ENCODE measurements around the gene AKAP17A.
"Not testable (repeated sequence)": the region's sequence is repeated elsewhere in the genome, so short reads cannot be mapped to it uniquely, and the experiment has no call there.

The AKAP17A gene

DNA sequence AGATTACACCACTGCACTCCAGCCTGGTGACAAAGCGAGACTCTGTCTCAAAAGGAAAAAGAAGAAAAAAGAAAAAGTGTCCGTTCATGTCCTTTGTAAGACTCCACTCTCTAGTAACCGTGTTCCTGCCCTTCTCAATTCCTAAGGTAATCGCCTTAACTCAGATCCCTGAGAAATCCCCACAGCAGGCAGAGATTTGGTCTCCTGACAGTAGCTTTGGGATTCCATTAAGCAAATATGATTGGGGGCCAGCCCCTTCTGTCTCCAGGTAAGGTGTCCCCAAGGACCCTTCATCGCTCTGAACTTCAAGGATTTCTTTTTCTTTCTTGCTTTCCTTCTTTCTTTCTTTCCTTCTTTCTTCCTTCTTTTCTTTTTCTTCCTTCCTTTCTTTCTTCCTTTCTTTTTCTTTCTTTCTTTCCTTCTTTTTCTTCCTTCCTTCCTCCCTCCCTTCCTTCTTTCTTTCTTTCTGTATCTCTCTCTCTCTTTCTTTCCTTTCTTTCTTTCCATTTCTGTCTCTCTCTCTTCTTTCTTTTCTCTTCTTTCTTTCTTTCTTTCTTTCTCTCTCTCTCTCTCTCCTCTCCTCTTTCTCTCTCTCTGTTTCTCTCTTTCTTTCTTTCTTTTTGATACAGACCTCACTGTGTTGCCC is 21.4 kb downstream of the AKAP17A start:
- Histone ChIP-seq H3K4me3 (ENCODE audit: low read depth in 1 of 2, low read length in 2 of 2) (no peak overlapping the region), H3K27ac (ENCODE audit: low read depth, low read length) (no peak overlapping the region), H3K27me3 (ENCODE audit: control insufficient read depth in 1 of 2, insufficient read depth in 2 of 2, low read length in 2 of 2) (no peaks in the 10 kb centered on the region), H3K9me3 (ENCODE audit: low read length) (no peaks in the 10 kb centered on the region), H3K36me3 (ENCODE audit: insufficient read depth, low read length) (no peaks in the 10 kb centered on the region), H3K4me1 (ENCODE audit: insufficient read depth, low read length) (no peaks in the 10 kb centered on the region), H3K9ac (ENCODE audit: low read length) (no peak overlapping the region)

DNA sequence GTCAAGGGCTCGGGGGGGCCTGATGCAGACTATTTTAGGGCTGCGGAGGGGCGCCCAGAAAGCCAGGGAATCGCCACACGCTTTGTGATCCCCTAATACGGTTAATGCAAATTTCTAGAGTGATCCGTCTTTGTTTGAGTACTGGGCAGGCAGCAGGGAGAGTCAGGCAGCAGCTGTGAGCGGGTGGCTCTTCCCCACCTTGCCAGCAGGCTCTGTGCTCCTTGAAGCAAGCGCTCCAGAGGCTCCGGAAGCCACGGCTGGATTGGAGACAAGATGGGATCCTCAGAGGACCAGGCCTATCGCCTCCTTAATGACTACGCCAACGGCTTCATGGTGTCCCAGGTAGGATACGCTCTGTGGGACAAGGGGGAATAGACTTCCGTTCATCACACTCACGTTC is 23.5 kb downstream of the AKAP17A start, which contains the start of gene ASMT:
Gene ASMT, plus strand, starts transcription at position 133 of the 400 bp plus-strand sequence. Its CDS starts 141 bp downstream, at position 274.
- H3K27me3 ChIP-seq (ENCODE audit: control insufficient read depth in 1 of 2, insufficient read depth in 2 of 2, low read length in 2 of 2) = no peaks in the 10 kb centered on the region
- H3K9me3 ChIP-seq (ENCODE audit: low read length) = no peaks in the 10 kb centered on the region
- H3K27ac ChIP-seq (ENCODE audit: low read depth, low read length) = no peak within 1 kb of the TSS
- H3K9ac ChIP-seq (ENCODE audit: low read length) = no peak within 1 kb of the TSS
- H3K4me3 ChIP-seq (ENCODE audit: low read depth in 1 of 2, low read length in 2 of 2) = no peak within 1 kb of the TSS
- no peaks in the 10 kb centered on the region for H3K4me1 ChIP-seq (ENCODE audit: insufficient read depth, low read length)
- no peaks in the 10 kb centered on the region for H3K36me3 ChIP-seq (ENCODE audit: insufficient read depth, low read length)

DNA sequence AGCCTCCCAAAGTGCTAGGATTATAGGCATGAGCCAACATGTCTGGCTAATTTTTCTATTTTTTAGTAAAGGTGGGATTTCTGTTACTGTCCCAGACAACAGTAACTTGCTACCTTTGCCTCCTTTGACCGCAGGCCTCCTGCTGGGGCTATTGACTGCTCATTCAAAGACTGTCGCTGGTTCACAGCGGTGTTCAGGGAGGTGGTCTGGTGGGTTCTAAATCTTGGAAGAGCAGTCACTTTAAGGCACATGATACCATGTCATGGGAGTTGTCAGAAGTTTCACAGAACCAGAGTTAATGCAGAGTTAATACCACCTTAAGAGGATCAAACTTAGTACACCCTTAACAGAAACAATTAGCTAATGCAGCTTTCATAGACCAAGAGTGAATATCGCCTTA is 27.3 kb downstream of the AKAP17A start:
- Histone ChIP-seq H3K4me1 (ENCODE audit: insufficient read depth, low read length) (no peaks in the 10 kb centered on the region), H3K4me3 (ENCODE audit: low read depth in 1 of 2, low read length in 2 of 2) (no peak overlapping the region), H3K9ac (ENCODE audit: low read length) (no peak overlapping the region), H3K27ac (ENCODE audit: low read depth, low read length) (no peak overlapping the region), H3K36me3 (ENCODE audit: insufficient read depth, low read length) (no peaks in the 10 kb centered on the region), H3K27me3 (ENCODE audit: control insufficient read depth in 1 of 2, insufficient read depth in 2 of 2, low read length in 2 of 2) (no peaks in the 10 kb centered on the region), H3K9me3 (ENCODE audit: low read length) (no peaks in the 10 kb centered on the region)

DNA sequence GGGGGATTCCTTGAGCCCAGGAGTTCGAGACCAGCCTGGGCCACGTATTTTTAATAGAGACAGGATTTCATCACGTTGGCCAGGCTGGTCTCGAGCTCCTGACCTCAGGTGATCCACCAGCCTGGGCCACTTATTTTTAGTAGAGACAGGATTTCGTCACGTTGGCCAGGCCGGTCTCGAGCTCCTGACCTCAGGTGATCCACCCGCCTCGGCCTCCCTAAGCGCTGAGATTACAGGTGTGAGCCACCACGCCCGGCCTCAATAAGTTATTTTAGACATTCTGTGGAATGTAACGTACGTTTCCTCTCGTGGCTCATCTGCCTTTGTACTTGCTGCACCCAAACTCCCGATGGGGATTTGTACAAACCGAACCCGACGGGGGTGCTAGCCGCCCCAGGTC is 32.3 kb downstream of the AKAP17A start:
- H3K27ac ChIP-seq (ENCODE audit: low read depth, low read length) = no peak overlapping the region
- H3K4me1 ChIP-seq (ENCODE audit: insufficient read depth, low read length) = no peaks in the 10 kb centered on the region
- H3K27me3 ChIP-seq (ENCODE audit: control insufficient read depth in 1 of 2, insufficient read depth in 2 of 2, low read length in 2 of 2) = no peaks in the 10 kb centered on the region
- H3K9me3 ChIP-seq (ENCODE audit: low read length) = no peaks in the 10 kb centered on the region
- H3K36me3 ChIP-seq (ENCODE audit: insufficient read depth, low read length) = no peaks in the 10 kb centered on the region
- no peak overlapping the region for H3K9ac ChIP-seq (ENCODE audit: low read length)
- no peak overlapping the region for H3K4me3 ChIP-seq (ENCODE audit: low read depth in 1 of 2, low read length in 2 of 2)

DNA sequence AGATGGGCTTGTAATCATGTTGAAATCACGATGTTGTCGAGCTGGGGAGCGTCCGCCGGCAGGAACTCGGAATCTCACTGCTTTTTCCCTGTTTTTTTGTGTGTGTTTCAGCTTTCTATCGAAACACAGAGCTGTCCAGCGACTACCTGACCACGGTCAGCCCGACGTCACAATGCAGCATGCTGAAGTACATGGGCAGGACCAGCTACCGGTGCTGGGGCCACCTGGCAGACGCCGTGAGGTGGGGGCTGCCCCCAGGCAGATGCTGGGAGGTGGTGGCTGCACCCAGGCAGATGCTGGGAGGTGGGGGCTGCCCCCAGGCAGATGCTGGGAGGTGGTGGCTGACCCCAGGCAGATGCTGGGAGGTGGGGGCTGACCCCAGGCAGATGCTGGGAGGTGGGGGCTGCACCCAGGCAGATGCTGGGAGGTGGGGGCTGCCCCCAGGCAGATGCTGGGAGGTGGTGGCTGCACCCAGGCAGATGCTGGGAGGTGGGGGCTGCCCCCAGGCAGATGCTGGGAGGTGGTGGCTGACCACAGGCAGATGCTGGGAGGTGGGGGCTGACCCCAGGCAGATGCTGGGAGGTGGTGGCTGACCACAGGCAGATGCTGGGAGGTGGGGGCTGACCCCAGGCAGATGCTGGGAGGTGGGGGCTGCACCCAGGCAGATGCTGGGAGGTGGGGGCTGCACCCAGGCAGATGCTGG is 32.9 kb downstream of the AKAP17A start:
- H3K9me3 ChIP-seq (ENCODE audit: low read length); H3K4me3 ChIP-seq (ENCODE audit: low read depth in 1 of 2, low read length in 2 of 2); H3K9ac ChIP-seq (ENCODE audit: low read length); H3K27ac ChIP-seq (ENCODE audit: low read depth, low read length); H3K36me3 ChIP-seq (ENCODE audit: insufficient read depth, low read length); H3K4me1 ChIP-seq (ENCODE audit: insufficient read depth, low read length); H3K27me3 ChIP-seq (ENCODE audit: control insufficient read depth in 1 of 2, insufficient read depth in 2 of 2, low read length in 2 of 2): not testable (repeated sequence)

DNA sequence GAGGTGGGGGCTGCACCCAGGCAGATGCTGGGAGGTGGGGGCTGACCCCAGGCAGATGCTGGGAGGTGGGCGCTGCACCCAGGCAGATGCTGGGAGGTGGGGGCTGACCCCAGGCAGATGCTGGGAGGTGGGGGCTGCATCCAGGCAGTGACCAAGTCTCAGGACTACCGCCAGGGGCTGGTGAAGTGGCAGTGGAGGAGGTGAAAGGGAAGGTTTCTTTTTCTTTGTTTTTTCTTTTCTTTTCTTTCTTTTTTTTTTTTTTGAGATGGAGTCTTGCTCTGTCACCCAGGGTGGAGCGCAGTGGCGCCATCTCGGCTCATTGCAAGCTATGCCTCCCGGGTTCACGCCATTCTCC is 33.4 kb downstream of the AKAP17A start:
- not testable (repeated sequence) for H3K9me3 ChIP-seq (ENCODE audit: low read length); H3K4me3 ChIP-seq (ENCODE audit: low read depth in 1 of 2, low read length in 2 of 2); H3K9ac ChIP-seq (ENCODE audit: low read length); H3K27me3 ChIP-seq (ENCODE audit: control insufficient read depth in 1 of 2, insufficient read depth in 2 of 2, low read length in 2 of 2); H3K36me3 ChIP-seq (ENCODE audit: insufficient read depth, low read length); H3K27ac ChIP-seq (ENCODE audit: low read depth, low read length); H3K4me1 ChIP-seq (ENCODE audit: insufficient read depth, low read length)

DNA sequence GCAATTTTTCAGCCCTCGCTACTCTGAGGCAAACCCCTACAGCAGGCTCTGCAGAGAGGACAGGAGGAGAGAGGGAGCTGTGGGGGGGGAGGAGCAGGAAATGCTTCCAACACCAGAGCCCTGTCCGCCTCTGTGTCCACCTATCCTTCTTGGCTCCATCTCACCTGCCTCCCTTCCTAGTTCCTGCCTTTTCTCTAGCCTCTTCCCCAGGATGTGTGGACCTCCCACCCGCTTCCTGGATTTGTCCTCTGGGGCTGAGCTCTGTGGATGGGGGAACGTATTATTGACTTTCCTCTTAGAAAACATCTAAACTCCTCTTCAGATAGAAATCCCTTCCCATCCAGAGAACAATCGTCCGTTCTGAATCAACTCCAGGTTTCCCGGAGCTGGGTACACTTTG is 37.8 kb downstream of the AKAP17A start:
- H3K9me3 ChIP-seq (ENCODE audit: low read length) = no peaks in the 10 kb centered on the region
- H3K9ac ChIP-seq (ENCODE audit: low read length) = no peak overlapping the region
- H3K4me1 ChIP-seq (ENCODE audit: insufficient read depth, low read length) = no peaks in the 10 kb centered on the region
- H3K4me3 ChIP-seq (ENCODE audit: low read depth in 1 of 2, low read length in 2 of 2) = no peak overlapping the region
- H3K36me3 ChIP-seq (ENCODE audit: insufficient read depth, low read length) = no peaks in the 10 kb centered on the region
- H3K27ac ChIP-seq (ENCODE audit: low read depth, low read length) = no peak overlapping the region
- H3K27me3 ChIP-seq (ENCODE audit: control insufficient read depth in 1 of 2, insufficient read depth in 2 of 2, low read length in 2 of 2) = no peaks in the 10 kb centered on the region

DNA sequence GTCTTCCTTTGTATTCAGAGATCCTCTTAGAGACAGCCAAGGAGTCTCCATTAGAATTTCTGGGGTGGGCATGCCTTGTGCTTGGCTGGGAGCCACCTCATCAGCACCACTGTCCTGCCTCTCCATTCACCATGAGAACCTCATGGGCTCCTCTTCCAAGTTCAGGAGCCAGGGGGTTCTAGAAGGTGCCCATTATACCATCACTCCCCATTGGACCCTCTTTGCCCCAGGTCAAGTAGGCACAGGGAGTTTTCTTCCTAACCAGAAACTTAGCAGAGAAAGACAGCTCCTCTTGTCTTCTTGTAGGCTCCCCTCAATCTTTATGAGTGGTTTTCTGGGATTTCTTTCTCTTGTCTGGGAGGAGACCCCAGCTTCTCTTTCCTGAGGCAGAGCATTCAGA is 54.6 kb downstream of the AKAP17A start:
- H3K4me1 ChIP-seq (ENCODE audit: insufficient read depth, low read length) = no peaks in the 10 kb centered on the region
- no peak overlapping the region for H3K4me3 ChIP-seq (ENCODE audit: low read depth in 1 of 2, low read length in 2 of 2)
- H3K27me3 ChIP-seq (ENCODE audit: control insufficient read depth in 1 of 2, insufficient read depth in 2 of 2, low read length in 2 of 2) = peaks cover 0 to 6% of the 10 kb centered on the region in 2 donors
- no peaks in the 10 kb centered on the region for H3K36me3 ChIP-seq (ENCODE audit: insufficient read depth, low read length)
- H3K27ac ChIP-seq (ENCODE audit: low read depth, low read length) = no peak overlapping the region
- H3K9me3 ChIP-seq (ENCODE audit: low read length) = peaks cover 13% of the 10 kb centered on the region
- no peak overlapping the region for H3K9ac ChIP-seq (ENCODE audit: low read length)

DNA sequence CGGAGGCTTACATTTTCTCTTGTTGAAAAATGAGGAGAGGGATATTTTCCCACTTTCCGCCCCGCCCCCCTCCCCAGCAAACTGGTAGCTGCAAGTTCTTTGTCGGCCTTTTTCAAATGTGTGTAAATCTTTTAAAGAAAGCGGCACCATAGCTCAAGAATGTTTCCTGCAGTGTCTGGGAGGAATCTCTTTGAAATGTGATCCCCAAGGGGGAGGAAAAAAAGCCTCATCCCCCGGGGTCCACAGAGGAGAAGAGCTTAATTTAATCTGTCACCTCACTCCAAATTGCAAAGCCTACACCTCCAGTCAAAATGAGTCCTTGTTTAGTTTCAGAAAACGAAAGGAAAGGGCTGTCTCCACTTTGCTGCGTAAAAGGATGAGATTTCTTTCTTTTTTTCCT is 58.2 kb downstream of the AKAP17A start:
- Histone ChIP-seq H3K27ac (ENCODE audit: low read depth, low read length) (no peak overlapping the region), H3K9me3 (ENCODE audit: low read length) (peaks cover 13% of the 10 kb centered on the region), H3K4me1 (ENCODE audit: insufficient read depth, low read length) (no peaks in the 10 kb centered on the region), H3K9ac (ENCODE audit: low read length) (no peak overlapping the region), H3K27me3 (ENCODE audit: control insufficient read depth in 1 of 2, insufficient read depth in 2 of 2, low read length in 2 of 2) (peaks cover 0 to 6% of the 10 kb centered on the region in 2 donors), H3K36me3 (ENCODE audit: insufficient read depth, low read length) (no peaks in the 10 kb centered on the region), H3K4me3 (ENCODE audit: low read depth in 1 of 2, low read length in 2 of 2) (no peak overlapping the region)

Data from muscle layer of colon (tissue), 2 donors.